ENCODE measurements around the gene BICRAL.
"Not testable (repeated sequence)": the region's sequence is repeated elsewhere in the genome, so short reads cannot be mapped to it uniquely, and the experiment has no call there.

BICRAL gene

GRCh38 chr6:42808492-42809483 is 26.9 kb downstream of the BICRAL start:
- Histone ChIP-seq H3K9me3 (ENCODE audit: control insufficient read depth, insufficient read depth, low read length) (no peaks in the 10 kb centered on the region), H3K27me3 (ENCODE audit: control insufficient read depth, low read length) (no peaks in the 10 kb centered on the region), H3F3A (ENCODE audit: control insufficient read depth, insufficient read depth) (no peaks in the 10 kb centered on the region), H3K27ac (ENCODE audit: low read depth, low read length) (no peak overlapping the region), H3K9me2 (replicated peaks; ENCODE audit: control insufficient read depth, low read length) (no peaks in the 10 kb centered on the region), H3K4me3 (ENCODE audit: low read length) (no peak overlapping the region), H3K4me1 (ENCODE audit: control insufficient read depth, low read length) (no peaks in the 10 kb centered on the region), H4K20me1 (ENCODE audit: control insufficient read depth, insufficient read depth, low read depth, low read length) (no peaks in the 10 kb centered on the region), H3K36me3 (ENCODE audit: control insufficient read depth, low read length) (no peaks in the 10 kb centered on the region; the same call in 1 of the 2 replicates), H3K79me2 (ENCODE audit: control insufficient read depth, low read length) (peaks cover 4% of the 10 kb centered on the region), H3K4me2 (ENCODE audit: low read length) (no peak overlapping the region)
- no peak for TF ChIP-seq CTCF (IDR thresholded peaks at IDR 0.05; ENCODE audit: low read depth, low read length, poor library complexity, severe bottlenecking)
- no peak for TF ChIP-seq EZH2phosphoT487 (IDR thresholded peaks at IDR 0.05; ENCODE audit: borderline replicate concordance, low read length)

GRCh38 chr6:42813074-42813645 is 31.3 kb downstream of the BICRAL start:
- Histone ChIP-seq H3K4me3 (ENCODE audit: low read length) (no peak overlapping the region), H3F3A (ENCODE audit: control insufficient read depth, insufficient read depth) (no peaks in the 10 kb centered on the region), H3K9me3 (ENCODE audit: control insufficient read depth, insufficient read depth, low read length) (no peaks in the 10 kb centered on the region), H3K4me2 (ENCODE audit: low read length) (no peak overlapping the region), H3K27me3 (ENCODE audit: control insufficient read depth, low read length) (no peaks in the 10 kb centered on the region), H4K20me1 (ENCODE audit: control insufficient read depth, insufficient read depth, low read depth, low read length) (no peaks in the 10 kb centered on the region), H3K27ac (ENCODE audit: low read depth, low read length) (no peak overlapping the region), H3K9me2 (replicated peaks; ENCODE audit: control insufficient read depth, low read length) (no peaks in the 10 kb centered on the region), H3K79me2 (ENCODE audit: control insufficient read depth, low read length) (peaks cover 4% of the 10 kb centered on the region), H3K4me1 (ENCODE audit: control insufficient read depth, low read length) (no peaks in the 10 kb centered on the region), H3K36me3 (ENCODE audit: control insufficient read depth, low read length) (no peaks in the 10 kb centered on the region; the same call in 1 of the 2 replicates)
- no peak for TF ChIP-seq EZH2phosphoT487 (IDR thresholded peaks at IDR 0.05; ENCODE audit: borderline replicate concordance, low read length)
- TF ChIP-seq CTCF (IDR thresholded peaks at IDR 0.05; ENCODE audit: low read depth, low read length, poor library complexity, severe bottlenecking): no peak

- no peaks in the 10 kb centered on the region for H3K27me3 ChIP-seq (ENCODE audit: control insufficient read depth, low read length)
- no peaks in the 10 kb centered on the region for H3K9me3 ChIP-seq (ENCODE audit: control insufficient read depth, insufficient read depth, low read length)
- no peak overlapping the region for H3K4me2 ChIP-seq (ENCODE audit: low read length)
- H3K9me2 ChIP-seq (replicated peaks; ENCODE audit: control insufficient read depth, low read length): no peaks in the 10 kb centered on the region
- H4K20me1 ChIP-seq (ENCODE audit: control insufficient read depth, insufficient read depth, low read depth, low read length): no peaks in the 10 kb centered on the region
- TF ChIP-seq EZH2phosphoT487 (IDR thresholded peaks at IDR 0.05; ENCODE audit: borderline replicate concordance, low read length): no peak
- TF ChIP-seq CTCF (IDR thresholded peaks at IDR 0.05; ENCODE audit: low read depth, low read length, poor library complexity, severe bottlenecking): no peak
- no peaks in the 10 kb centered on the region for H3K36me3 ChIP-seq (ENCODE audit: control insufficient read depth, low read length)
- no peaks in the 10 kb centered on the region for H3F3A ChIP-seq (ENCODE audit: control insufficient read depth, insufficient read depth)
- no peaks in the 10 kb centered on the region for H3K79me2 ChIP-seq (ENCODE audit: control insufficient read depth, low read length)
- no peak overlapping the region for H3K27ac ChIP-seq (ENCODE audit: low read depth, low read length)
- H3K4me3 ChIP-seq (ENCODE audit: low read length): no peak overlapping the region
- H3K4me1 ChIP-seq (ENCODE audit: control insufficient read depth, low read length): no peaks in the 10 kb centered on the region
Measured at GRCh38 chr6:42813906-42814444, 32.1 kb downstream of the BICRAL start.

- H3K27me3 ChIP-seq (ENCODE audit: control insufficient read depth, low read length); H3K9me3 ChIP-seq (ENCODE audit: control insufficient read depth, insufficient read depth, low read length); H3K79me2 ChIP-seq (ENCODE audit: control insufficient read depth, low read length); H3K4me3 ChIP-seq (ENCODE audit: low read length); H3F3A ChIP-seq (ENCODE audit: control insufficient read depth, insufficient read depth); H3K27ac ChIP-seq (ENCODE audit: low read depth, low read length); H3K36me3 ChIP-seq (ENCODE audit: control insufficient read depth, low read length); H4K20me1 ChIP-seq (ENCODE audit: control insufficient read depth, insufficient read depth, low read depth, low read length); H3K9me2 ChIP-seq (replicated peaks; ENCODE audit: control insufficient read depth, low read length); H3K4me2 ChIP-seq (ENCODE audit: low read length); H3K4me1 ChIP-seq (ENCODE audit: control insufficient read depth, low read length): not testable (repeated sequence)
Measured at GRCh38 chr6:42815726-42816125, 33.9 kb downstream of the BICRAL start.
